Sigmoid colon (tissue), 3 donors: ENCODE results near the gene LRRC3.

Experiments
- POLR2A ChIP-seq, 2 donors: fragments of 450-650 bp; IDR thresholded peaks; one replicate each; pipeline ENCODE4 v1.6.1; 2016; ENCODE audit warnings: antibody characterized with exemption in 2 of 2, mild to moderate bottlenecking in 2 of 2, moderate library complexity in 2 of 2
- TF ChIP-seq, protein P1 (sequence below), 4 experiments: fragments of 450-650 bp in 3 of 4; fragments of 200-600 bp in 1 of 4; IDR thresholded peaks; one replicate each; pipeline ENCODE4 v1.5.1; 2016 to 2019; ENCODE audit warnings: antibody characterized with exemption in 4 of 4, mild to moderate bottlenecking in 3 of 4, moderate library complexity in 2 of 4

DNA sequence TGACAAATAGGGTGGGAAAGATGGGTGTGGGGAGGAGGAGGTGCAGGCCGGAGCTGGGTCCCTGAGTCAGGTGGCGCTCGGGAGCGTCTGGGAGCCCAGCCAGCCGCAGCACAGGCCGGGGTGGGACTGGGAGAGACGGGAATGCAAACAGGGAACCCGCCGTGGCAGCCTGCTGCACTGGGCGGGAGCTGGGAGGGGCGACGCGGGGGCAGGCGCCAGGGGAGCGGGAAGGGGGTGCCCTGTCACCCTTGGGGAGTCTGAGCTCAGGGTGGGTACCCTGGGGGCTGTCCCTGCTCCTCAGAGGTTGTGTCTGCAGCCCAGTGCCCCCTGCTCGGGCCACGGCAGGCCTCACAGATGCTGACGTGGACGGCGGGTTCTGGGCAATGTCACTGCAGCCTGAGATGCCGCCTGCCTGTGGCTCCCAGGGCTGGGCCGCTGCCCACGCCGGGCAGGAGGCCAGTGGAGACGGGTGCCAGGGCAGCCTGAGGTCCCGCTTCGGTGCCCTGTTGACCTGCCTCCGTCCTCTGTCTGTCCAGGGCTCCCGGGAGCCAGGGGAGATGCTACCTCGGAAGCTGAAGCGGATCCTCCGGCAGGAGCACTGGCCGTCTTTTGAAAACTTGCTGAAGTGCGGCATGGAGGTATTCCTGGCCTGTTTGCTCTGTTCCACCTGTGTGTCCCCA lies 16.6 kb upstream of the LRRC3 start:
- no peak for TF ChIP-seq POLR2A (IDR thresholded peaks at IDR 0.05)
- TF ChIP-seq, protein P1, sequence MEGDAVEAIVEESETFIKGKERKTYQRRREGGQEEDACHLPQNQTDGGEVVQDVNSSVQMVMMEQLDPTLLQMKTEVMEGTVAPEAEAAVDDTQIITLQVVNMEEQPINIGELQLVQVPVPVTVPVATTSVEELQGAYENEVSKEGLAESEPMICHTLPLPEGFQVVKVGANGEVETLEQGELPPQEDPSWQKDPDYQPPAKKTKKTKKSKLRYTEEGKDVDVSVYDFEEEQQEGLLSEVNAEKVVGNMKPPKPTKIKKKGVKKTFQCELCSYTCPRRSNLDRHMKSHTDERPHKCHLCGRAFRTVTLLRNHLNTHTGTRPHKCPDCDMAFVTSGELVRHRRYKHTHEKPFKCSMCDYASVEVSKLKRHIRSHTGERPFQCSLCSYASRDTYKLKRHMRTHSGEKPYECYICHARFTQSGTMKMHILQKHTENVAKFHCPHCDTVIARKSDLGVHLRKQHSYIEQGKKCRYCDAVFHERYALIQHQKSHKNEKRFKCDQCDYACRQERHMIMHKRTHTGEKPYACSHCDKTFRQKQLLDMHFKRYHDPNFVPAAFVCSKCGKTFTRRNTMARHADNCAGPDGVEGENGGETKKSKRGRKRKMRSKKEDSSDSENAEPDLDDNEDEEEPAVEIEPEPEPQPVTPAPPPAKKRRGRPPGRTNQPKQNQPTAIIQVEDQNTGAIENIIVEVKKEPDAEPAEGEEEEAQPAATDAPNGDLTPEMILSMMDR (IDR thresholded peaks at IDR 0.05), result no peak
